HCT116 (cell line): ENCODE data around the gene EEF1G. TPM values are rescaled to one million over a fixed set of nuclear protein-coding genes. Genes with fewer than 3 reads are reported as not detected.

Experiments
- ATAC-seq: fragments of 200-7000 bp; cut with Tn5 transposase; 2 replicates; pipeline ENCODE4 v1.9.1; 2020; ENCODE audit warnings: mild to moderate bottlenecking, moderate library complexity
- BruUV-seq: library from RNA; stranded (reverse); fragments of 400-500 nt; replicated peaks from 2 replicates; lab custom pipeline; 2021; lab: Mats Ljungman, UMichigan
- CTCF ChIA-PET: fragments of 300-600 bp; sonication (Branson Sonifier 250); formaldehyde crosslinking; loops from one replicate; lab custom pipeline; 2021; ENCODE audit warnings: antibody characterized with exemption; lab: Charles Lee
- POLR2A ChIA-PET: fragments of 300-600, 350-600 bp; sonication (Branson Sonifier 250); formaldehyde crosslinking; loops from one replicate; lab custom pipeline; 2021; ENCODE audit warnings: antibody characterized with exemption; lab: Charles Lee
- RAD21 ChIA-PET, 2 experiments: fragments of 300-600 bp; sonication (Branson Sonifier 250); formaldehyde crosslinking; loops; one replicate each; lab custom pipeline; 2023; ENCODE audit warnings: low total read pairs in 2 of 2; ENCODE audit not compliant: uncharacterized antibody in 2 of 2, unreplicated experiment in 2 of 2, low non-redundant PET in 1 of 2; lab: Charles Lee
- DNase-seq: peaks from one replicate; pipeline ENCODE4 v3.0.0-alpha.2; 2010; ENCODE audit warnings: low read depth, low spot score
- H2AFZ ChIP-seq: fragments of 200-600 bp; shearing (Covaris generic), sonication (generic); 2 replicates; pipeline ENCODE4 v1.6.1; 2017; ENCODE audit warnings: low read depth, mixed run types, mixed read lengths, antibody characterized with exemption, low read length; ENCODE audit not compliant: poor library complexity, severe bottlenecking
- H3K27ac ChIP-seq: 2 replicates; pipeline ENCODE4 v1.5.1; 2012; ENCODE audit warnings: low read depth, low read length
- H3K27me3 ChIP-seq: fragments of 200-600 bp; sonication (generic); 2 replicates; pipeline ENCODE4 v1.6.1; 2016; ENCODE audit warnings: mixed run types, low read length, mixed read lengths; ENCODE audit not compliant: insufficient read depth
- H3K36me3 ChIP-seq, 2 experiments: fragments of 200-500 bp in 1 of 2; fragments of 200-600 bp in 1 of 2; sonication (Bioruptor generic) in 1 of 2; sonication (generic) in 1 of 2; 2 replicates each; pipeline versions ENCODE4 v1.5.1 to v1.6.1; 2014 to 2016; ENCODE audit warnings: low read length in 2 of 2, inconsistent platforms in 1 of 2, mixed read lengths in 1 of 2, mixed run types in 1 of 2; ENCODE audit not compliant: insufficient read depth in 2 of 2, control insufficient read depth in 1 of 2
- H3K4me1 ChIP-seq, 2 experiments: fragments of 200-600 bp in 1 of 2; sonication (generic) in 1 of 2; 2 replicates each; pipeline versions ENCODE4 v1.5.1 to v1.6.1; 2012 to 2017; ENCODE audit warnings: low read length in 2 of 2, inconsistent platforms in 1 of 2, mild to moderate bottlenecking in 1 of 2, mixed read lengths in 1 of 2, mixed run types in 1 of 2, moderate library complexity in 1 of 2; ENCODE audit not compliant: insufficient read depth in 2 of 2, control insufficient read depth in 1 of 2
- H3K4me2 ChIP-seq: fragments of 200-600 bp; sonication (generic); 2 replicates; pipeline ENCODE4 v1.6.1; 2017; ENCODE audit warnings: mixed run types, low read length, mixed read lengths
- H3K4me3 ChIP-seq, 2 experiments: fragments of 200-600 bp in 1 of 2; sonication (generic) in 1 of 2; replicated peaks in 1 of 2; 2 replicates each; pipeline ENCODE4 v1.5.1; 2011 to 2016; ENCODE audit warnings: low read length in 2 of 2, control low read depth in 1 of 2, low read depth in 1 of 2, mild to moderate bottlenecking in 1 of 2, mixed read lengths in 1 of 2, mixed run types in 1 of 2
- H3K79me2 ChIP-seq: fragments of 200-600 bp; sonication (generic); 2 replicates; pipeline ENCODE4 v1.6.1; 2017; ENCODE audit warnings: mild to moderate bottlenecking, mixed run types, low read length, moderate library complexity, mixed read lengths; ENCODE audit not compliant: insufficient read depth
- H3K9ac ChIP-seq: fragments of 200-600 bp; sonication (generic); 2 replicates; pipeline ENCODE4 v1.6.1; 2016; ENCODE audit warnings: low read length, mixed read lengths
- H3K9me2 ChIP-seq: fragments of 200-600 bp; sonication (generic), shearing (Covaris generic); 2 replicates; pipeline ENCODE4 v1.6.1; 2017; ENCODE audit warnings: mixed run types, mild to moderate bottlenecking, moderate library complexity; ENCODE audit not compliant: insufficient read depth
- H3K9me3 ChIP-seq, 2 experiments: fragments of 200-500 bp in 1 of 2; fragments of 200-600 bp in 1 of 2; sonication (Bioruptor generic) in 1 of 2; sonication (generic) in 1 of 2; 2 replicates each; pipeline ENCODE4 v1.6.1; 2014 to 2017; ENCODE audit warnings: low read length in 2 of 2, mixed read lengths in 2 of 2, inconsistent platforms in 1 of 2, low read depth in 1 of 2, mild to moderate bottlenecking in 1 of 2, mixed run types in 1 of 2, moderate library complexity in 1 of 2; ENCODE audit not compliant: control insufficient read depth in 1 of 2, insufficient read depth in 1 of 2
- H4K20me1 ChIP-seq: fragments of 200-600 bp; sonication (generic), shearing (Covaris generic); 2 replicates; pipeline ENCODE4 v1.6.1; 2017; ENCODE audit warnings: mixed run types, mild to moderate bottlenecking, moderate library complexity; ENCODE audit not compliant: insufficient read depth
- CEBPB ChIP-seq: IDR thresholded peaks from 2 replicates; pipeline ENCODE4 v1.6.1; 2012; ENCODE audit warnings: low read depth
- CTCF ChIP-seq, 3 experiments: fragments of 200-600 bp in 1 of 3; sonication (generic) in 1 of 3; IDR thresholded peaks in 2 of 3; conservative IDR thresholded peaks in 1 of 3; 2 replicates each; pipeline ENCODE4 v1.5.1; 2012 to 2017; ENCODE audit warnings: low read depth in 2 of 3, low read length in 2 of 3, antibody characterized with exemption in 1 of 3, borderline replicate concordance in 1 of 3, control low read depth in 1 of 3, mild to moderate bottlenecking in 1 of 3, mixed read lengths in 1 of 3, mixed run types in 1 of 3, moderate library complexity in 1 of 3; ENCODE audit not compliant: insufficient read depth in 1 of 3
- EGR1 ChIP-seq: IDR thresholded peaks from 2 replicates; pipeline ENCODE4 v1.6.1; 2012; ENCODE audit warnings: low read depth
- FOSL1 ChIP-seq: IDR thresholded peaks from 2 replicates; pipeline ENCODE4 v1.6.1; 2012; ENCODE audit warnings: low read depth
- POLR2A ChIP-seq: IDR thresholded peaks from 2 replicates; pipeline ENCODE4 v1.7.0; 2011; ENCODE audit warnings: borderline replicate concordance; ENCODE audit not compliant: insufficient read depth, insufficient read length; ENCODE audit errors: extremely low read depth
- POLR2AphosphoS5 ChIP-seq: IDR thresholded peaks from 2 replicates; pipeline ENCODE4 v1.6.1; 2011; ENCODE audit warnings: mild to moderate bottlenecking, low read depth, low read length, moderate library complexity
- RAD21 ChIP-seq: IDR thresholded peaks from 2 replicates; pipeline ENCODE4 v1.6.1; 2012; ENCODE audit warnings: low read depth, mild to moderate bottlenecking
- SIN3A ChIP-seq: IDR thresholded peaks from 2 replicates; pipeline ENCODE4 v1.6.1; 2012; ENCODE audit warnings: low read depth
- SP1 ChIP-seq: IDR thresholded peaks from 2 replicates; pipeline ENCODE4 v1.6.1; 2012; ENCODE audit warnings: low read depth
- YY1 ChIP-seq: IDR thresholded peaks from 2 replicates; pipeline ENCODE4 v1.6.1; 2011; ENCODE audit warnings: low read length, low read depth, moderate library complexity, mild to moderate bottlenecking; ENCODE audit not compliant: insufficient replicate concordance; ENCODE audit errors: extremely low read depth
- ZBTB33 ChIP-seq: IDR thresholded peaks from 2 replicates; pipeline ENCODE4 v1.6.1; 2011; ENCODE audit warnings: mild to moderate bottlenecking, low read length, moderate library complexity; ENCODE audit not compliant: insufficient replicate concordance; ENCODE audit errors: extremely low read depth
- intact Hi-C: fragments of 100-400 bp; cut with micrococcal nuclease; formaldehyde crosslinking; loops from 2 replicates; pipeline ENCODE4 v1.10.0; 2022
- total RNA-seq: library from RNA; stranded (reverse); gene quantifications from one replicate; pipeline ENCODE4 v1.2.1, GENCODE V29; 2021; ENCODE audit not compliant: unreplicated experiment
- TF ChIP-seq, protein P1 (sequence below): IDR thresholded peaks from 2 replicates; pipeline ENCODE4 v1.6.1; 2012; ENCODE audit warnings: low read depth

Gene EEF1G
- total RNA-seq, 1 experiment from 2014 or later: 1,901 TPM

GRCh38 chr11:62560566-62561103 is 13.1 kb downstream of the EEF1G start:
- TF ChIP-seq POLR2AphosphoS5 (peak; percentile 70), YY1 (peak; percentile 30), CTCF (IDR thresholded peaks at IDR 0.05 in 2 of 3, conservative IDR thresholded peaks at IDR 0.05 in 1 of 3; ENCODE audit: borderline replicate concordance in 1 of 3, insufficient read depth in 1 of 3, low read depth in 2 of 3, low read length in 2 of 3) (peak in 2 of 3 experiments; percentile 84 to 86; a peak in 4 of 6 replicates), ZBTB33 (peak; percentile 33), SP1 (no peak), FOSL1 (no peak), RAD21 (no peak), SIN3A (no peak), POLR2A (no peak), EGR1 (no peak), CEBPB (no peak)
- TF ChIP-seq, protein P1, sequence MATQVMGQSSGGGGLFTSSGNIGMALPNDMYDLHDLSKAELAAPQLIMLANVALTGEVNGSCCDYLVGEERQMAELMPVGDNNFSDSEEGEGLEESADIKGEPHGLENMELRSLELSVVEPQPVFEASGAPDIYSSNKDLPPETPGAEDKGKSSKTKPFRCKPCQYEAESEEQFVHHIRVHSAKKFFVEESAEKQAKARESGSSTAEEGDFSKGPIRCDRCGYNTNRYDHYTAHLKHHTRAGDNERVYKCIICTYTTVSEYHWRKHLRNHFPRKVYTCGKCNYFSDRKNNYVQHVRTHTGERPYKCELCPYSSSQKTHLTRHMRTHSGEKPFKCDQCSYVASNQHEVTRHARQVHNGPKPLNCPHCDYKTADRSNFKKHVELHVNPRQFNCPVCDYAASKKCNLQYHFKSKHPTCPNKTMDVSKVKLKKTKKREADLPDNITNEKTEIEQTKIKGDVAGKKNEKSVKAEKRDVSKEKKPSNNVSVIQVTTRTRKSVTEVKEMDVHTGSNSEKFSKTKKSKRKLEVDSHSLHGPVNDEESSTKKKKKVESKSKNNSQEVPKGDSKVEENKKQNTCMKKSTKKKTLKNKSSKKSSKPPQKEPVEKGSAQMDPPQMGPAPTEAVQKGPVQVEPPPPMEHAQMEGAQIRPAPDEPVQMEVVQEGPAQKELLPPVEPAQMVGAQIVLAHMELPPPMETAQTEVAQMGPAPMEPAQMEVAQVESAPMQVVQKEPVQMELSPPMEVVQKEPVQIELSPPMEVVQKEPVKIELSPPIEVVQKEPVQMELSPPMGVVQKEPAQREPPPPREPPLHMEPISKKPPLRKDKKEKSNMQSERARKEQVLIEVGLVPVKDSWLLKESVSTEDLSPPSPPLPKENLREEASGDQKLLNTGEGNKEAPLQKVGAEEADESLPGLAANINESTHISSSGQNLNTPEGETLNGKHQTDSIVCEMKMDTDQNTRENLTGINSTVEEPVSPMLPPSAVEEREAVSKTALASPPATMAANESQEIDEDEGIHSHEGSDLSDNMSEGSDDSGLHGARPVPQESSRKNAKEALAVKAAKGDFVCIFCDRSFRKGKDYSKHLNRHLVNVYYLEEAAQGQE: no peak
- BruUV-seq: no TSS peak
- Histone ChIP-seq H3K4me3 (peak overlapping the region in 1 of 2 experiments; percentile 1; a peak in 1 of 4 replicates), H3K36me3 (peaks cover 29 to 49% of the 10 kb centered on the region in 2 experiments), H4K20me1 (peaks cover 7% of the 10 kb centered on the region; the same call in 1 of the 2 replicates), H3K4me1 (peaks cover 75 to 92% of the 10 kb centered on the region in 2 experiments), H3K27ac (peak overlapping the region; percentile 99), H3K9me3 (no peaks in the 10 kb centered on the region), H3K9ac (peak overlapping the region; percentile 81), H3K27me3 (no peaks in the 10 kb centered on the region), H2AFZ (no peak overlapping the region), H3K79me2 (peaks cover 75% of the 10 kb centered on the region), H3K9me2 (no peaks in the 10 kb centered on the region), H3K4me2 (peak overlapping the region; percentile 94)
- ATAC-seq: peak; percentile 60
- ChIA-PET RAD21 (interaction anchor here (0.6 to 2.7 kb wide), 9 partner anchors 14 to 764 kb away, joined by 3 to 11 read pairs (median 5); partner anchors contain the start of gene AHNAK (in 1 of the 2)), CTCF (interaction anchor here (0.5 to 5.8 kb wide), 15 partner anchors 10 to 435 kb away, joined by 3 to 93 read pairs (median 6); partner anchors contain the start of genes EEF1G and TUT1), POLR2A (interaction anchor here (0.7 to 2.7 kb wide), 8 partner anchors 8 to 386 kb away, joined by 3 to 15 read pairs (median 8); partner anchors contain the start of genes AHNAK and EEF1G)
- intact Hi-C loops: loop anchor here (1.0 to 5.0 kb wide), 3 partner anchors 63 to 178 kb away; no protein-coding TSS in a partner anchor
- DNase-seq: peak; percentile 92
